Measurements from ENCODE around the gene PNP.
A peak's percentile ranks its signal among the peaks of the same experiment; 100 is the strongest.

Gene PNP

GRCh38 chr14:20455355-20456300, 13.6 kb upstream of the PNP start:
- DNase-seq, result peak; percentile 24

GRCh38 chr14:20456971-20457370, 12.2 kb upstream of the PNP start:
- no peak for DNase-seq

DNA sequence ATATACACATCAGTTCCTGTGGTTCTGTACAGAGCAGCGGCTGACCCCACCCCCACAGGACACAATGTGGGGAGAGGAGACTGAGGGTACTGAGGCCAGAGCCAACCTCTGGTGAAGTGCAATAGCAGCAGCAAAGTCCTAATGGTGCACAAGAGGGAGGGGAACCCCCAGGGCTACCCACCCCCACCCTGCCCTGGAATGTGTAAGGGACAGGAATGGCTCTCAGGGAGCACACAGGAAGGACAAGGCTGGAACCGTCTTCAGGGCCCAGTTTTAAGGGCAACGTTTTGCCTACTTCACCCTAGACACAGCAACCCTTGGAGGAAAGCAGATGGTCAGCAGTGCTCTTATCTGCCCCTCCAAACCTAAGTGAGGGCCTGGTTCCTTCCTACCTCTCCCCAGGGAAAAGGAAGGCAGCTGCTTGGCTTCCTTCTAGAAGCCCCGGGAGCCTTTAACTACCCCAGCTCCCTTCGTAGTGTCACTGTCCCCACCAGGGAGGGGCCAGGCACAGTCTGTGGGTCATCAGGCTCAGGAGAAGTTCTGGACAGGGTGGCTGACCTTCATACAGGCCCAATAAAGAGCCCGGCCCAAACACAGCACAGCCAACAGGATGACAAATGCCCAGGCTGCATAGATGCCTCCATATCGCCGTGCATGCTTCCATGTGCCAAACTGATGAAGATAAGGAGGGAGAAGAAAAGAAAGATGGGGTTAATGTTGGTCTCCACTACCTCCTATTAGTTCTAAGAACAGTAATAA, 11.0 kb upstream of the PNP start:
- no peak for DNase-seq

GRCh38 chr14:20460458-20461224, 8.6 kb upstream of the PNP start:
- peak; percentile 57 for DNase-seq

DNA sequence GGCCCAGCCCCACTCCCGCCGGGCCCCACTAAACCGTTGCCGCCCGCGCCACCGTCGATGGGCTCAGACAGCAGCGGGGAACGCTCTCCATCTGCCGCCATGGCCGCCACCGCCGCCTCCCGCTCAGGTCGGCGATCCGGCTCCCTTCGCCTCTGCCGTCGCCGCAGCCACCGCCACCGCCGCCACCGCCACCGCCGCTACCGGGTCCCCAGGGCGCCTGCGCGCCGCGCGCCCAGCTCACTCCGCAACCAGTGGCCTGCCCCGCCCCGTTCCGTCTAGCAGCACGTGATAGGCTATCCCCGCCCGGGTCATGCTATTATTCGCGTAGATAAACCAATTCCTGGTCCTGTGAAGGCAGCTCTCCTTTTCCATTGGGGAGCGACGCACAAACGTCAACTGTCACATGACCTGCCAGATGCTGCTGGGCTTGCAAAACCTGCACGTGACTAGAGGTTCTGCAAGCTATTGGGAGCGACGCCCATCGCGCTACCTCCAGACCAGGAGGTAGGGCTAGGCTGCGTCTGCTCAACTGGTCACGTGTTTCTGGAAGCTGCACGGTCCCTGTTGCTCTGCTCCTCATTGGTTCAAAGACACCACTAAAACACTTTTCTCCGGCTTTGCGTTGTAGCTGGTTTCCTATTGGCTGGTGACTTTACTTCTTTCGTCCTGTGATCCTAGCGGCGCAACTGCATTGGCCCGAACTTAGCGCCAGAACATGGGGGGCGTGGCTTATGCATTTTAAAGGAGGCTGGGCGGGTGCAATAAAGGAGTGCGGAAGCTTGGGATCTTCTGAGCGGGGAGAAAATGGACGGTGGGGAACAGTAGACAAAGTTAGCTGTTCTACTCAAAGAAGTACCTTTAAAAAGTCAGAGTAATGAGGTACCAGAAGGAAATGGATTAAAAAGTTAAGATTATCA, 7.7 kb upstream of the PNP start, which contains the start of gene PIP4P1:
TSS of gene PIP4P1 (minus strand) at position 210 of the 917 bp plus-strand sequence. CDS start at position 101, 109 bp downstream.
- peak; percentile 100 for DNase-seq

DNA sequence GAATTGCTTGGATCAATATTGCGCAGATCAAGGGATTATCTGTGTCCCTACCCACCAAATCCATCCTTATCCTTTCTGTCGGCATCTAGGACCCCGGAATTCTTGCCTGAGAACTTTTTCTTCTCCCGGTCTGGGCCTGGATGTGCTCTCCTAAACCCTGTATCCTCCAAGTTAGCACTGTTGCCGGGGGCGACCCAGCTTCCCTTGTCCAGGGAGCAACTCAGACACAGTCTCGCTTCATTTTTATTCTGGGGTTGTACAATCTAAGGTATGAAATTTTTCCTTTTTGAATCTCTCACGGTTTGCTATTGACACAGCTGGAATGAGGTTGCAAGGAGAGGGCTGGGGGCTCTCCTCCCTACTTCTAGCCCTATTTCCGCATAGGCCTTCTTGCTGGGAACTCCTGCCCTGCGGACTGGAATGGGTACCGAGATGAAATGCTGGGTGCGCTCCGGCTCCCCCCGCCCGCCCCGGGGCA, 403 bp upstream of the PNP start:
- no peak for DNase-seq

DNA sequence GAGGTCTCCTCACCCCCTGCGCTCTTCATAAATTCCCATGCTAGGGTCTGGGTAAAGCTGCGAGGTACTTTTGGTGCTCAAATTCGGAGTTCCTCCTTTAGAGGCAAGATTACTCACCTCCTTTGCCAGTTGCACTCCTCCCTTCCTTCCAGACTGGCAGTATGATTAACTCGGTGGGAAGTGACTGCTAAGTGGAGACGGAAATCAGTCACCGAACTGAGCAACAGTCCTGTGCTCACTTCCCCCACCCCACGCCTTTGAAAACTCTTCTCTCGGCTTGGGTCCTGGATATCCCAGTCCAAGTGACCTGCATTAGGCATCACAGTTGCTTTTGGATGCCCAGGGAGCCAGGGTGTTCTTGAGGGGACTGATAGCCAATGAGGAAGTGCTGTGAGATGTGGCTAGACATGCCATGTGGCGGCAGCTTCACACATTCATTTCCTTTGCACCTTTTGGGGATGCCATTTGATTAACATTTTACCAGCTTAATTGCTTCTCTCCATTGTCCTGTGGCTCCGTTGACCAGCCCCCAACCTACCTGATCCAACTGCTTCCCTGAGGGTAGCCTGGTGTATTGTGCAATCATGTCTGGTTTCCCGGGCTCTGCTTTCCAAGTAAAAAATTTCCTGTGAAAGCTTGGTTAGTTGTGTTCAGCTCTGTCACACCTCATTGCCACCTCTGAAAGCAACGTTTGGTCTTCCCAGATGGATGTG, 840 bp downstream of the PNP start:
- DNase-seq, result peak; percentile 82

DNA sequence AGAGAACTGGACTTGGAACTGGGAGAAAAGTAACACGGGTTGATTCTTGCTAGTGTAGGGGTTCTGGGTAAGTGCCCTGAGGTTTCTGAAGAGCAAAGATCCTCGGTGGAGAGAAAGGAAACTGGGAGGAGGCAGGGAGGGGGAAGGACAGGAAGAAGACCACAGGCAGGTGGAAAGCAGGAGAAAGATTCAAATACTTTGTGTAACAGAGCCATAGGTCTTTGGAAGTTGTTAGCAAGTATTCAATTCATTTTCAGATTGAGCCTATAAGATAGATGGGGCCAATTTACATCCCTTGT, 1.3 kb downstream of the PNP start:
- DNase-seq, result no peak

DNA sequence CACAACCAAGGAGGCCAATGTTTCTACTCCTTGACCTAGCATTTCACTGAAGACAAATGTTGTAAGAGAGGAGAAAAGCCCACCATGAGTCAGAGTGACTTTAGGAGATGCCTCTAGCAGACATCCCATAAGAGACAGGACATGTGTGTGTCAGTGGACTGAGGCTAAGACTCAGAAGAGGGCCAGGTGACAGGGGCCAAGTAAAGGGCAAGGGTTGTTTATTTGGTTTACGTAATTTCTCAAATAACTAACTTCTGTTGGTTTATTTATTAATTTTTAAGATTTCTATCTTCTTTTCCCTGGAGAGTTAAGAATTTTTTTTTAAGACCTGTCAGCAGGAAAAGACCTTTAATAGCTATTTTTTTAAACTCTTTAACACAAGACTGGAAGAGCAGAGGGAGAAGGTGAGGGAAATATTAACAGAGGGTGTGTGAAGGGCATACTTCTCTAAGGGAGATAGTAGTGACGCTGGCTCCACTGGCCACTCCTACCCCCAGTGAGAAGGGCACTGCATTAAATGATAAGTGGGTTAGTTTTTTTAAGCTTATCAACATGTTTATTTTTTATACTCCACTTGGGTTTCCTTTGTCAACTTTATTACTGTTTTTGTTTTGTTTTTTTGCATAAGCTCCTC, 3.4 kb downstream of the PNP start:
- DNase-seq, result no peak

GRCh38 chr14:20476776-20477175, 7.6 kb downstream of the PNP start:
- no peak for DNase-seq

DNA sequence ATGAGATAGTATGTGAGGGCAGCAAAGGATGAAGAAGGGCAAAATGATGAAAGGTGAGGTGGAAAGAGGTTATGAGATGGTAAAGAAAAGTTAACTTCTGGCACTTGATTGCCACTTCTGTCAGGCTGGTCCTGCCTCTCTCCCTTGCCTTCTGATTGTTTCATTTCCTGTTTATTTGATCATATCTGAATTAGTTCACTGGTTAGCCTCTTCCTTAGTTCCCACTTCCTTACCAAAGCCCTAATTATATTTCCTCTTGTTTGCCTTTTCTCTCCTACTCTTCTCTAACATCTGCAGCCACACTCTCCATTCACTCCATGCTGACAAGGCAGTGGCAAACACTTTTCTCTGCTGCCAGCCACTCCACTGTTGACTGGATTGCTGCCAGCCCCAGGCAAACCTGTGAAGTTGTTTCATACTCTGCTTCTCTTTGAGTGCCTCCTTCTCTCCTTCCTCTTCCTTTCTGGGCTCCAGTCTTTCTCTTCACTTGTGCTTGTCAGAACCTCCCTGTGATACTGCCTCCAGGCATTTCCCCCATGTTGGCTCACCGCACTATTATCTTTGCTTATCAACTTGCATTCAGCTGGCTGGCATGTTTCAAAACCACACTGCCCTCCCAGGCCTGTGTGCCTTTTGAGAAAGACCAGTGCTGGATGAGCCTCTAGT, 8.1 kb downstream of the PNP start:
- DNase-seq, result peak; percentile 58

DNA sequence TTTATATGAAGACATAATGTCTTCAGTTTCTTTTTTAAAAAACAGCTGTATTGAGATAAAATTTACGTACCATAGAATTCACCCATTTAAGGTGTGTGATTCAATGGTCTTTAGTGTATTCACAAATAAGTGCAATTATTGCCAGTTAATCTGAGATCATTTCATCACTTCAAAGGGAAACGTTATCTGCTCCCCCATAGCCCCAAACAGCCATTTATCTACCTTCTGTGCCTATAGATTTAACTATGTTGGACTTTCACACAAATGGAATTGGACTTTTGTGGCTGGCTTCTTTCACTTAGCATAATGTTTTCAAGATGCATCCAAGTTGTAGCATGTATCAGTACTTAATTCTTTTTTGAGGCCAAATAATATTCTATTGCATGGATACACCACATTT, 9.7 kb downstream of the PNP start:
- DNase-seq, result no peak

GRCh38 chr14:20482382-20482781, 13.2 kb downstream of the PNP start:
- DNase-seq, result no peak

DNA sequence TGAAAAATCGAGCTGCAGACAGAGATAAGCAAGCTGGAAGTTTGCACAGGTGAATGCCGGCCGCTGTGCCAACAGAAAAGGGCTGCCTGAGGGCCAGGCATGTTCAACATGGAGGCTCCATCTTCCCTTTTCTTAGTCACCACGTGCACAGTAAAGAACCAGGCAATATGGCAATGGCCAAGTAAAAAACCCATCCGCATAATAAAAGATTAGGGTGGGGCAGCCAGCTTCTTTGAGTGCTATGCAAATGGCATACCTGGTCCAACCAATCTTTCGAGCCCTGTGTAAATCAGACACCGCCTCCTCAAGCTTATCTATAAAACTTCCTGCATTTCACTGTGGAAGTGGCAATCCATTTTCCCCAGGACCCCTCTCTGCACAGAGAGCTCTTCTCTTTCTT, 16.7 kb downstream of the PNP start:
- DNase-seq, result no peak

- DNase-seq, result no peak
These were observed 17.6 kb downstream of the PNP start for GRCh38 chr14:20486684-20487395.

DNA sequence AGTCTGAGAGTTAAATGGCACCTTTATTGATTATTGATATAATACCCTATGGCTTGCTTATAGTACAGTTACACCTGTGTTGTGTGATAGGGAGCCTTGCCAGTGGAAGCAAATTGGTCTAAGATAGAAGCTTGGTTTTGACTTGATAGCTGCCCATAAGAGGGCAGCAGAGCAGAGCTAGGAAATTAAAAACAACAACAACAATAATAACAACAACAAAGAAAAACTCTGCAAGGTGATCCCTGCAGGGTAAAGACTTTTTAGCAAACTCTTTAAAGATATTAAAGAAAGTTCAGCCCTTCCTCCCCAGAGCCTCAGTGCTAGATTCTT, 18.2 kb downstream of the PNP start:
- no peak for DNase-seq

DNA sequence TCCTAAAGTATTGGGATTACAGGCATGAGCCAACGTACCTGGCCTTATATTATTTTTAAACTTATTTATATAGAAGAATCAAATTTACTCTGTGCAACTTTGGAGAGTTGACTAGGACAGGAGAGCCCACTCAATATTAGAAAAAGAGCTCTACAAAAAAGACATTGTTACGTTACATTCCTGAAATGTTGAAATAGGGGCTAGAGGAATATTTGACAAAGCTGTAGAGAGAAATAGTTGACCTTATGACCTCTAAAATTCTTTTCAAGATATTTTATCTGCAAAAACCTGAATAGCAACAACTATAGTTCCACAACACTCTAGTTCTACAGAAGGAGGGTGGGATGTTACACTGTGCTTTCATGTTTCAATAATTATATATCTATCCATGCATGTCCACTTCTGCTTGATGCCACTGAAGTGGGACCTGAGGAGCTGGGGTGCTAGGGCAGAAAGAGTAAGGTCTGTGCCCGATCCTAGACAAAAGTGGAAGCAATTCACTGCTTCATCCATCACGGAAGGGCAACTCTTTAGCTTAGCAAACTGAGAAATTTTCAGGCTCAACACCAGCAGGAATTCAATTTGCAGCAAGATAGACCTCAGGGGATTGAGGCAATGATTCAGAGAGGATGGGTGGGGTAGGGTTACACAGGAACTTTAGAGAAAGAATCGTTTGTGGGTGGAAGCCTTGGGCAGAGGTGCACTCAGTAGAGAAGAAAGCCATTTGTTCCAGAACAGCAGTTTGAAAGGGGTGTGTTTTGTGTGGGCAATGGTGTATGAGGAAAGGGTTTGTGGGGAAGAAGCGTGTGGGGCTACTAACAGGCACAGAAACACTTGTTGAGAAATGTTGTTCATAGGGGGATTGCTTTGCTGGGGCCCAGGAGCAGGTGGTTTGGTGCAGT, 20.1 kb downstream of the PNP start:
- DNase-seq, result peak; percentile 65

GRCh38 chr14:20490563-20490962, 21.4 kb downstream of the PNP start:
- DNase-seq, result no peak

DNA sequence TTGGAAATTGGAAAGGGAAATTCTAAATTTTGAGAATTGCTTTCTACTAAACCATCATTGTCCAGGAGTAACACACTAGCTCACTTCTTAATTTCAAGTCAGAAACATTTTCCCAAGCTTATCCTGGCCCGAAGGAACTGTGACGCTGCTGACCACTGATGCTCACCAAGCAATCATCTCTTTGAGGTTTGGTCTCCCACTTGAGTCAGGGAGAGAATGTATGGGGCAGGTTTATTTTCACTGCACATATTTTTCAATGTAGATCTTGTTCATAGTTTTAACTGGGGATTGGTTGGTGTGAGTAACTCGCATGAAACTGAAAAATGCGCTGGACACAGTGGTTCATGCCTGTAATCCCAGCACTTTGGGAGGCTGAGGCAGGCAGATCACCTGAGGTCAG, 23.3 kb downstream of the PNP start:
- no peak for DNase-seq
